HFF-Myc (cell line): ENCODE measurements around the gene ATP23.

Source experiments
- DNase-seq: peaks from one replicate; pipeline ENCODE4 v3.0.0-alpha.2; 2011; ENCODE audit warnings: low read depth; ENCODE audit errors: extremely low read depth
- H3K4me3 ChIP-seq: replicated peaks from 2 replicates; pipeline ENCODE4 v1.5.1; 2011; ENCODE audit warnings: low read depth, mild to moderate bottlenecking, control low read depth, low read length
- TF ChIP-seq, protein P1 (sequence below): IDR thresholded peaks from 2 replicates; pipeline ENCODE4 v1.5.1; 2012; ENCODE audit warnings: mild to moderate bottlenecking, low read depth, low read length, control low read depth; ENCODE audit errors: missing control alignments

The ATP23 gene

DNA sequence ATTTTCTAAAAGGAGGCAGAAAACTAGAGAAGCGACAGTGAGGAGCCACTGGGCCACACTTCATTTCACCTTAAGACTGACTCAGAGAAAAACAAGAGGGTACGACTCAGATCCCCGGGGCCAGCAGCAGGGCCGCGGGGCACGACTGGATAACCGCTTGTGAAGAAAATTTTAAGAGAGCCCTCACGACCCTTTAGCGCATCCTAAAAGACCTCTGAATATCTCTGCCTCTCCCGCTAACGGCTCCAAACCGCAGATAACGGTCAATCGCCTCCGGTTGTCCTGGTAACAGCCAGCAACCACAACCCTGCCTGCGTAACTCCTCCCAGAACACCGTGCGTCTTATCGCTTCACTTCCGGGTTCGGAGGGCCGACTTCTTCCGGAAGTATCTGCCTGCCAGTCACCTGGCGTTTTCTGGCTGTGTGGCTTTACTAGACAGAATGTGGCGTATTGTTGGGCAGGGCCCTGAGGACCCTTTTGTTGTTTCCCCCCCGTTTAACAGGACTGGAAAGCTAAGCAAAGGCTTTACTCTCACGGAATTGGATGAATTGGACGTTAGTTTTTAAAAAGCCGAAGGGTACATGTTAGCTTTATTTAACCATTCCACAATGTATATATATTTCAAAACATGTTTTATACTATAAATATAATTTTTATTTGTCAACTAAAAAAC lies 5.4 kb upstream of the ATP23 start:
- TF ChIP-seq, protein P1, sequence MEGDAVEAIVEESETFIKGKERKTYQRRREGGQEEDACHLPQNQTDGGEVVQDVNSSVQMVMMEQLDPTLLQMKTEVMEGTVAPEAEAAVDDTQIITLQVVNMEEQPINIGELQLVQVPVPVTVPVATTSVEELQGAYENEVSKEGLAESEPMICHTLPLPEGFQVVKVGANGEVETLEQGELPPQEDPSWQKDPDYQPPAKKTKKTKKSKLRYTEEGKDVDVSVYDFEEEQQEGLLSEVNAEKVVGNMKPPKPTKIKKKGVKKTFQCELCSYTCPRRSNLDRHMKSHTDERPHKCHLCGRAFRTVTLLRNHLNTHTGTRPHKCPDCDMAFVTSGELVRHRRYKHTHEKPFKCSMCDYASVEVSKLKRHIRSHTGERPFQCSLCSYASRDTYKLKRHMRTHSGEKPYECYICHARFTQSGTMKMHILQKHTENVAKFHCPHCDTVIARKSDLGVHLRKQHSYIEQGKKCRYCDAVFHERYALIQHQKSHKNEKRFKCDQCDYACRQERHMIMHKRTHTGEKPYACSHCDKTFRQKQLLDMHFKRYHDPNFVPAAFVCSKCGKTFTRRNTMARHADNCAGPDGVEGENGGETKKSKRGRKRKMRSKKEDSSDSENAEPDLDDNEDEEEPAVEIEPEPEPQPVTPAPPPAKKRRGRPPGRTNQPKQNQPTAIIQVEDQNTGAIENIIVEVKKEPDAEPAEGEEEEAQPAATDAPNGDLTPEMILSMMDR: no peak
- H3K4me3 ChIP-seq: peak overlapping the region; percentile 65
- DNase-seq: peak; percentile 86

DNA sequence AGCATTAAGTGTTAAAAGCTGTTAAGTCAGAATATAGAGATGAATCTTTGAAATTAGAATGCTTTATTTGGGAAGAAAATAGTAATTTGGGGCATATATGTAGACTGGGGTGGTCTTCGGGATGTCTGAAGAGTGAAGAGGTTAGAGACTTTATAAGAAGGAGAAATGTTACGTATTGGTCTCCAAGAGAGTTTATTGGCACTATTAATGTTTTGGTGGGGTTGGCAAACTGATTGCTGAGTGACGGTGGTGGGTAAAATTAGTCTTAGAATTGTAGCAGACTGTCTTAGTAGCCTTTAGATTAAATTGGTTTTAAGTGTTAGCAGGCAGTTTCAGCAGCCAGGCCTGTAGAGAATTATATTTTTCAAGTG lies 4.9 kb upstream of the ATP23 start:
- TF ChIP-seq, protein P1: no peak
- H3K4me3 ChIP-seq: peak overlapping the region; percentile 65
- no peak for DNase-seq

DNA sequence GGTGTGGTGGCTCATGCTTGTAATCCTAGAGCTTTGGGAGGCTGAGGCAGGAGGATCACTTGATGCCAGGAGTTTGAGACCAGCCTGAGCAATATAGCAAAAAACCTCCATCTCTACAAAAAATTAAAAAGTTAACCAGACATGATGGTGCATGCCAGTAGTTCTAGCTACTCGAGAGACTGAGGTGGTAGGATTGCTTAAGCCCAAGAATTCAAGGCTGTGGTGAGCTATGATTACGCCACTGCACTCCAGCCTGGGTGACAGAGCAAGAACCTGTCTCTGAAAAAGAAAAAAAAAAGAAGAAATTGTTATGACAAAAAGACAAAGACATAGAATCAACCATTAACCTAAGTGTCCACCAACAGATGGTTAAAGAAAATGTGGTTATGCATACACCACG lies 2.1 kb upstream of the ATP23 start:
- TF ChIP-seq, protein P1: no peak
- no peak overlapping the region for H3K4me3 ChIP-seq
- no peak for DNase-seq

DNA sequence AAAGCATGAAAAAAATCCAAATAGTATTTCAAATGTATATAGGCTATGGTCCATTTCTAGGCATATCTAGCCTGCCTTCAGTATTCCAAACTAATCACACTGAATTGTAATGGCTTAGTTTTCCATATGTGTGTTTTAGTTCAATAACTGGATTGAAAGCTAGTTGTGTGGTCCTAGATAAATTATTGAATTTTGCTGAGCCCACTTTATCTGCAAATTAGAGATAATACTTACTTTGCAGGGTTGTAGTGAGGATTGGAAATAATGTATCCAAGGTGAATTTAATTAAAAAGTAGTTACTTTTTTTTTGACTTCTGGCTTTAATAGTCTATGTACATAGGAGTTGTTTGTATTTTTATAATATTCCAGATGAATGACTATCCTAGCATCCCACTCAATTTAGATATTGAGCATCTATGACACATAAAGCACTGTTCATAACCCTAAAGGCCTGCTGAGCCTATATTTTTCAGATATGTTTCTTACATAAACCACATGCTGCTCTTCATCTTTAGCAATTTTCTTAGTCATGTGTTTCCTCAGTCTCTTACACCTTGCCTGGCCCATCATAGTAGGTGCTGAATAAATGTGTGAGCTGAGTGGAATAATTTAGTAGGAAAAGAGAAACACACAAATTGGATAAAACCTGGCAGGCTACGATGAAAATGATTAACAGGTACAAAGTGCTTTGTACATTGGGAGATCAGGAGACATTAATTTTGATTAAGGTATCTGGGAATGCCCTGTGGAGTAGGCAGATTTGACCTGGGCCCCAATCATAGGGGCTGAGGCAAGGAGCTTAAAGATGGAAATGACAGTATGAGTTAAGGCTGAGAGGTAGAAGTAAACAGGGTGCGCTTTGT lies 1.1 kb upstream of the ATP23 start:
- peak overlapping the region; percentile 57 for H3K4me3 ChIP-seq
- no peak for DNase-seq
- TF ChIP-seq, protein P1: no peak

DNA sequence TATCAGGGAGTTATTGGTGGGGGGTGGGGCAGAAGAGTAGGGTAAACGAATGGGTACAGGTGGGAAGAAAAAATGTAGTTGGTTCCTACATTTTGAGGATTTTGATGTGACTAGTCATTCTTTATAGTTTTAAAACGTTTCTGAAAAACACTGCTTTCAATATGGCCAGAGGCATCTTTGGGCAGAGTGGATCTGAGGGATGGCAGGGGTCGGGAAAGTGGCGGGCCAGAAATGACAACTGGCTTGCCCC lies 527 bp upstream of the ATP23 start:
- DNase-seq: no peak
- TF ChIP-seq, protein P1: no peak

DNA sequence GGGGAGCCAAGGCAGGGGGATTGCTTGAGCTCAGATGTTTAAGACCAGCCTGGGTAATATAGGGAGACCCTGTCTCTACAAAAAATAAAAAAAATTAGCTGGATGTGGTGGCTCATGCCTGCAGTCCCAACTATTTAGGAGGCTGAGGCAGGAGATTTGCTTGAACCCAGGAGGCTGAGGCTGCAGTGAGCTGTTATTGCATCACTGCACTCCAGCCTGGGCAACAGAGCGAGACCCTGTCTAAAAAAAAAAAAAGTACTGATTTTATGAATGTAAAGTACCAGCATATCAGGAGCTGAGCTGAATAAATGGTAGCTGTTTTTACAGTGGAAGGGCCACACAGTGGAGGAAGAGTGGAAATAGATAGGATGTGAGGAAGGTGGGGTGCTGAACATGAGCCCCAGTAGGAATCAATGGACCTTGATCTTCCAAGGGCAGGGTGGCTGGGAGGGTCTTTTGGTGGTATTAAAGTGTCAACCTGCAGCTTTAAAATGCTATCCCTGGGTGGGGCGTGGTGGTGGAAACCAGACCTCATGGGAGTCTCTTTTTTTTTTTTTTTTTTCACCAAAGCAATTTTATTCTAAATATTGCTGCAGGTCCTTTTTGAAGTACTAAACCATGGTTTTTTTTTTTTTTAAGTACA lies 2.2 kb downstream of the ATP23 start:
- H3K4me3 ChIP-seq: no peak overlapping the region
- DNase-seq: no peak
- TF ChIP-seq, protein P1: no peak

More for the DNA sequence above, 527 bp upstream of the ATP23 start:
- H3K4me3 ChIP-seq: peak overlapping the region; percentile 57
